NCI-H82 treated with DMSO at 0.1 percent for 48 hours (cell line): ENCODE data around the gene SPSB4.

Experiments
- DNase-seq: peaks from one replicate; lab custom pipeline; 2025; ENCODE audit not compliant: unreplicated experiment; lab: John Stamatoyannopoulos, UW

SPSB4 gene

GRCh38 chr3:141150081-141150830 is 99.1 kb downstream of the SPSB4 start:
- DNase-seq = no peak

GRCh38 chr3:141150931-141151330 is 99.8 kb downstream of the SPSB4 start:
- no peak for DNase-seq

- no peak for DNase-seq
Measured at GRCh38 chr3:141151439-141151838, 100.3 kb downstream of the SPSB4 start.

- DNase-seq = no peak
Measured at GRCh38 chr3:141152130-141152529, 101.0 kb downstream of the SPSB4 start.

- DNase-seq = no peak
Measured at GRCh38 chr3:141152801-141153678, 101.9 kb downstream of the SPSB4 start.

GRCh38 chr3:141153679-141153966 is 102.5 kb downstream of the SPSB4 start:
- DNase-seq = no peak

GRCh38 chr3:141164852-141165251 is 113.7 kb downstream of the SPSB4 start:
- DNase-seq = no peak

GRCh38 chr3:141167681-141168080 is 116.5 kb downstream of the SPSB4 start:
- DNase-seq = no peak

- no peak for DNase-seq
Measured at GRCh38 chr3:141170678-141171295, 119.6 kb downstream of the SPSB4 start.

- DNase-seq = no peak
Measured at GRCh38 chr3:141174674-141175073, 123.5 kb downstream of the SPSB4 start.

- DNase-seq = no peak
Measured at GRCh38 chr3:141176775-141177174, 125.6 kb downstream of the SPSB4 start.

- DNase-seq = no peak
Measured at GRCh38 chr3:141178026-141178425, 126.9 kb downstream of the SPSB4 start.

- no peak for DNase-seq
Measured at GRCh38 chr3:141178551-141178950, 127.4 kb downstream of the SPSB4 start.

- no peak for DNase-seq
Measured at GRCh38 chr3:141179983-141180382, 128.8 kb downstream of the SPSB4 start.

- DNase-seq = no peak
Measured at GRCh38 chr3:141181196-141181595, 130.0 kb downstream of the SPSB4 start.

GRCh38 chr3:141181819-141182218 is 130.7 kb downstream of the SPSB4 start:
- DNase-seq = no peak

- DNase-seq = no peak
Measured at GRCh38 chr3:141183606-141184005, 132.5 kb downstream of the SPSB4 start.

- no peak for DNase-seq
Measured at GRCh38 chr3:141184430-141184829, 133.3 kb downstream of the SPSB4 start.

- DNase-seq = no peak
Measured at GRCh38 chr3:141191097-141191749, 140.1 kb downstream of the SPSB4 start.

GRCh38 chr3:141192345-141192744 is 141.2 kb downstream of the SPSB4 start:
- DNase-seq = peak; percentile 86

GRCh38 chr3:141193066-141193830 is 142.1 kb downstream of the SPSB4 start:
- DNase-seq = no peak
